ENCODE data around the gene ZC2HC1B. TPM values are rescaled to one million over a fixed set of nuclear protein-coding genes. Genes with fewer than 3 reads are reported as not detected.

The ZC2HC1B gene, protein sequence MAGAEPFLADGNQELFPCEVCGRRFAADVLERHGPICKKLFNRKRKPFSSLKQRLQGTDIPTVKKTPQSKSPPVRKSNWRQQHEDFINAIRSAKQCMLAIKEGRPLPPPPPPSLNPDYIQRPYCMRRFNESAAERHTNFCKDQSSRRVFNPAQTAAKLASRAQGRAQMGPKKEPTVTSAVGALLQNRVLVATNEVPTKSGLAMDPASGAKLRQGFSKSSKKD
- total RNA-seq (2022; extraction: Qiagen RNA extraction): not detected in 5 replicates

DNA sequence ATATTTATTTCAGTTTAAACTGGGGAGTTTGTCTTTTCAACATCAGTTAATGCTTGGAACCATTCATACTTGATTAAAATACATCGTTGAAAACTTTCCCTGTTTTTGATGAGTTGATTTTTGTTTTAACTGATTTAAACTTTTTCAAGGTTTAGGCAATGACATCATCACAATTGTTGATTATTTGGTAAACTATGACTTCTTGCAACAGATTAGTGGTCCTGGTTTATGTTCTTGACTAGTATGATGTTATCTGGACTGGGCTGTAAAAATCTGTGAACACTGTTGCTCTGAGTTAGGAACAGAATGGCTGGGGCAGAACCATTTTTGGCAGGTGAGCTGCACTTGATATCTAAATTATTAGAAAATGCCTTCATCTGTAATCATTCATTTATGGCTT is at the start of gene ZC2HC1B:
Gene ZC2HC1B, plus strand, starts transcription at position 241 of the 400 bp plus-strand sequence. Its CDS starts 66 bp downstream, at position 307.

DNA sequence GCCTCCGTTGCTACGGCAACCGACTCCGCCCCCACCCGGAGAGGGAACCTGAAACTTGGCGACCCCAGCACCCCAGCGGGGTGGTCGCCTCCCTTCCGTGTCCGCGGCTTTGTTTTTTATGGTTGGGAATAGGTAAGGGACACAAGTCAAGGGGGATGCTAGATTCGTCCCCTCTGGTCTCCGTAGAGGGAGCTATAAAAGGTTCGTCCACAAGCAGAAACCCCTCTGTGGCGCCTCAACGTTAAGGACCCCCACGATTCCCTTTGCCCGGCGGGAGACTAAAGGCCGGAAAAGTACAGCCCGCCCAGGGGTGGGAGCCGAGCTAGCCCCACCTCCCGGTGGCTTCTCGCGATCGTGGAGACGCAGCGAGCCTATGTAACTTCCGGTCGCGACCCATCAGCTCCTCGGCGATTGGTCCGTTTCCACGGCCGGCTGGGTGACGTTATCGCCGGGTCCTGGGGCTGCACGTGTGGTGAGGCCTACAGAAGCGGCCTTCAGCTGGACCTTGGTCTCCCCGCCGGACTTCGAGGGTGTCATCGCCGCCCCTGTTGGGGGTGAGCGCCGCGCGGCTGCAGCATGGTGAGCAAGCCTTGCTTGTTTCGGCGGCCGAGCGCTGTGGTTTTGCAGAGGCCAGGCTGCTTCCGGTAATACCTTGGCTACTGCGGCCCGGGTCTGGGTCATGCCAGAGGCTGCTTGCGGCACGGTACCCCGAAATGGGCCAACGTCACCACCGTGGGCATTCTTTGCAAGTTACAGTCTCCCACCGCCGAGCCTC is 21.2 kb upstream of the ZC2HC1B start, which contains the start of gene LTV1:
Gene LTV1, plus strand, starts transcription at position 437 of the 775 bp plus-strand sequence. Its CDS starts 140 bp downstream, at position 577.

Other genes with a start within 250 kb of the ZC2HC1B start
- 2.9 to 3.7 TPM (median 3.3 TPM) in 5 replicates for gene PHACTR2, start 186.5 kb upstream of the ZC2HC1B start, total RNA-seq (2022; extraction: Qiagen RNA extraction)
- 31.3 to 42.7 TPM (median 32.0 TPM) in 5 replicates for gene LTV1, start 21.1 kb upstream of the ZC2HC1B start, total RNA-seq (2022; extraction: Qiagen RNA extraction)
- 6.4 to 9.3 TPM (median 7.7 TPM) in 5 replicates for gene PLAGL1, start 143.8 kb downstream of the ZC2HC1B start, total RNA-seq (2022; extraction: Qiagen RNA extraction)
- 185 to 237 TPM (median 219 TPM) in 5 replicates for gene SF3B5, start 231.1 kb downstream of the ZC2HC1B start, total RNA-seq (2022; extraction: Qiagen RNA extraction)

Data from A549 treated with CORT108297 at 1 μM for 4 hours (cell line).